HepG2 (cell line): ENCODE results near the gene ZNF365. TPM values are rescaled to one million over a fixed set of nuclear protein-coding genes. Genes with fewer than 3 reads are reported as not detected.

Source experiments
- ATAC-seq: fragments of 200-7000 bp; cut with Tn5 transposase; 3 replicates; pipeline ENCODE4 v1.9.1; 2020; ENCODE audit warnings: mild to moderate bottlenecking, moderate library complexity
- BruUV-seq: library from RNA; stranded (reverse); fragments of 400-500 nt; replicated peaks from 2 replicates; lab custom pipeline; 2021; lab: Mats Ljungman, UMichigan
- CTCF ChIA-PET: fragments of 300-600 bp; formaldehyde crosslinking; extraction: SDS; loops from one replicate; lab custom pipeline; 2021; ENCODE audit warnings: low total read pairs, inconsistent platforms, low intra/inter-chr PET ratio; lab: Yijun Ruan, JAX
- POLR2A ChIA-PET: fragments of 350-600 bp; sonication (Branson Sonifier 250); formaldehyde crosslinking; loops from one replicate; lab custom pipeline; 2020; ENCODE audit warnings: antibody characterized with exemption, inconsistent platforms; lab: Yijun Ruan, JAX
- DNase-seq: peaks from one replicate; pipeline ENCODE4 v3.0.0-alpha.2; 2015; ENCODE audit warnings: low spot score
- FAIRE-seq: peaks from 3 replicates; lab custom pipeline; 2011; peaks lifted over from hg19 to GRCh38; lab: Jason Lieb, UNC
- H2AFZ ChIP-seq: one replicate; pipeline ENCODE4 v1.6.1; 2011; ENCODE audit warnings: low read length, inconsistent platforms
- H3K27ac ChIP-seq: fragments of 300-600 bp; 3 replicates; pipeline ENCODE4 v1.8.0; 2011; ENCODE audit warnings: mixed run types, mild to moderate bottlenecking, mixed read lengths, low read length, inconsistent platforms; ENCODE audit not compliant: insufficient read depth; ENCODE audit errors: extremely low read length
- H3K27me3 ChIP-seq, 2 experiments: fragments of 200-600 bp in 1 of 2; 2 replicates in 1 of 2; 3 replicates in 1 of 2; pipeline versions ENCODE4 v1.6.0 to v1.8.0; 2011; ENCODE audit warnings: low read length in 2 of 2, mild to moderate bottlenecking in 2 of 2, moderate library complexity in 2 of 2, inconsistent platforms in 1 of 2; ENCODE audit not compliant: insufficient read depth in 2 of 2, control insufficient read depth in 1 of 2
- H3K36me3 ChIP-seq, 2 experiments: fragments of 200-600 bp in 1 of 2; replicated peaks in 1 of 2; 2 replicates in 1 of 2; 3 replicates in 1 of 2; pipeline versions ENCODE4 v1.5.1 to v1.8.0; 2011; ENCODE audit warnings: low read length in 2 of 2, inconsistent platforms in 1 of 2; ENCODE audit not compliant: insufficient read depth in 2 of 2, control insufficient read depth in 1 of 2
- H3K4me1 ChIP-seq: 2 replicates; pipeline ENCODE4 v1.5.1; 2012; ENCODE audit warnings: low read length, inconsistent platforms; ENCODE audit not compliant: insufficient read depth
- H3K4me2 ChIP-seq: 2 replicates; pipeline ENCODE4 v1.6.0; 2011; ENCODE audit warnings: low read depth, low read length, inconsistent platforms
- H3K4me3 ChIP-seq, 3 experiments: fragments of 200-600 bp in 1 of 3; sonication (generic), shearing (Covaris generic) in 1 of 3; replicated peaks in 1 of 3; 2 replicates each; pipeline ENCODE4 v1.5.1; 2011 to 2016; ENCODE audit warnings: low read length in 3 of 3, inconsistent platforms in 2 of 3, low read depth in 2 of 3, mild to moderate bottlenecking in 2 of 3, control low read depth in 1 of 3, mixed read lengths in 1 of 3; ENCODE audit not compliant: insufficient read depth in 1 of 3
- H3K79me2 ChIP-seq: one replicate; pipeline ENCODE4 v1.6.1; 2011; ENCODE audit warnings: low read length, inconsistent platforms; ENCODE audit not compliant: insufficient read depth
- H3K9ac ChIP-seq: 2 replicates; pipeline ENCODE4 v1.6.0; 2011; ENCODE audit warnings: mild to moderate bottlenecking, low read depth, low read length, inconsistent platforms; ENCODE audit not compliant: insufficient read depth
- H3K9me3 ChIP-seq: 2 replicates; pipeline ENCODE4 v1.5.1; 2012; ENCODE audit warnings: mild to moderate bottlenecking, low read length
- H4K20me1 ChIP-seq: 2 replicates; pipeline ENCODE4 v1.6.0; 2011; ENCODE audit warnings: inconsistent platforms, mild to moderate bottlenecking, low read length, moderate library complexity; ENCODE audit not compliant: insufficient read depth
- ARNT ChIP-seq: fragments of 450-650 bp; IDR thresholded peaks from 2 replicates; pipeline ENCODE4 v1.6.1; 2017
- GPN1 ChIP-seq: sonication (generic); formaldehyde crosslinking; IDR thresholded peaks from 2 replicates; pipeline ENCODE4 v1.5.1; 2020; ENCODE audit warnings: missing genetic modification reagents, borderline replicate concordance
- HDAC6 ChIP-seq: fragments of 200-600 bp; sonication (generic); IDR thresholded peaks from 2 replicates; pipeline ENCODE4 v1.7.0; 2017; ENCODE audit warnings: mild to moderate bottlenecking, antibody characterized with exemption, low read length, low read depth
- HNRNPL ChIP-seq: fragments of 200-400 bp; formaldehyde crosslinking; IDR thresholded peaks from 2 replicates; pipeline ENCODE4 v1.6.1; 2017; ENCODE audit warnings: mild to moderate bottlenecking, low read depth, low read length
- SETDB1 ChIP-seq: sonication (generic); formaldehyde crosslinking; IDR thresholded peaks from 2 replicates; pipeline ENCODE4 v1.5.1; 2020; ENCODE audit warnings: missing genetic modification reagents, mild to moderate bottlenecking, borderline replicate concordance
- ZNF598 ChIP-seq: sonication (generic); formaldehyde crosslinking; IDR thresholded peaks from 2 replicates; pipeline ENCODE4 v1.5.1; 2020; ENCODE audit warnings: mild to moderate bottlenecking, missing genetic modification reagents, borderline replicate concordance
- ZNF670 ChIP-seq: sonication (generic); formaldehyde crosslinking; IDR thresholded peaks from 2 replicates; pipeline ENCODE4 v1.8.0; 2022; ENCODE audit warnings: mild to moderate bottlenecking, missing genetic modification reagents, borderline replicate concordance
- ZNF75D ChIP-seq: sonication (generic); formaldehyde crosslinking; IDR thresholded peaks from 2 replicates; pipeline ENCODE4 v1.8.1; 2023; ENCODE audit warnings: missing genetic modification reagents, mild to moderate bottlenecking, borderline replicate concordance
- ZNF788 ChIP-seq: sonication (generic); formaldehyde crosslinking; IDR thresholded peaks from 2 replicates; pipeline ENCODE4 v1.5.0; 2020; ENCODE audit warnings: mild to moderate bottlenecking, missing genetic modification reagents, borderline replicate concordance
- WGBS: methylation state at CpG from one replicate; pipeline ENCODE4 v1.1.6; 2017; ENCODE audit warnings: low lambda C conversion rate; 5-methylcytosine and 5-hydroxymethylcytosine counted together
- in situ Hi-C: cut with HindIII; loops from 2 replicates; pipeline ENCODE4 v1.10.0; 2017; ENCODE audit warnings: low pct_unique_long_range_greater_than_20kb; ENCODE audit not compliant: extremely low pct_ligation_motif_present
- intact Hi-C: fragments of 100-400 bp; cut with micrococcal nuclease; formaldehyde crosslinking; loops from one replicate; pipeline ENCODE4 v1.10.0; 2022; ENCODE audit not compliant: unreplicated experiment
- polyA plus RNA-seq, 8 experiments: library from polyadenylated mRNA; depleted of rRNA in 3 of 8; stranded (reverse) in 7 of 8; unstranded in 1 of 8; fragments of >200 nt; fragmentation: Illumina TruSeq in 4 of 8; extraction: Trizol in 4 of 8; gene quantifications; 2 replicates each; pipeline versions ENCODE4 v1.2.1 to v1.2.3, GENCODE V29; 2011 to 2016; ENCODE audit warnings: low read depth in 4 of 8, missing spikeins in 1 of 8, mixed read lengths in 1 of 8; ENCODE audit not compliant: insufficient read depth in 1 of 8
- total RNA-seq, 5 experiments: library from RNA; depleted of rRNA; stranded (reverse); fragments of >200 nt; fragmentation: Illumina TruSeq; extraction: Trizol; gene quantifications; 2 replicates each; pipeline ENCODE4 v1.2.3, GENCODE V29; 2016; ENCODE audit warnings: low read depth in 1 of 5

ZNF365 gene
- total and polyA plus RNA-seq, 2 of the 13 experiments (the other 11 are each of a cell fraction or from before 2014, with no cell fraction given), result not detected

- H3K4me3 ChIP-seq, result no peak overlapping the region
- H3K79me2 ChIP-seq, result no peaks in the 10 kb centered on the region
- ChIA-PET POLR2A (no interaction called here), CTCF (no interaction called here)
- no peaks in the 10 kb centered on the region for H4K20me1 ChIP-seq
- no peak for TF ChIP-seq HDAC6
- no peak for TF ChIP-seq GPN1 (CRISPR knock-in tag)
- TF ChIP-seq ZNF670 (CRISPR knock-in tag), result no peak
- TF ChIP-seq ARNT, result no peak
- TF ChIP-seq ZNF598 (CRISPR knock-in tag), result no peak
- no peak for TF ChIP-seq HNRNPL
- no peak for TF ChIP-seq ZNF788 (CRISPR knock-in tag)
- TF ChIP-seq SETDB1 (CRISPR knock-in tag), result no peak
- no peak for TF ChIP-seq ZNF75D (CRISPR knock-in tag)
- H2AFZ ChIP-seq, result no peak overlapping the region
- H3K9me3 ChIP-seq, result no peaks in the 10 kb centered on the region
- intact Hi-C loops, result no loop called here
- no peak overlapping the region for H3K27ac ChIP-seq
- in situ Hi-C loops, result no loop called here
- no peak overlapping the region for H3K4me2 ChIP-seq
- peaks cover 0 to 12% of the 10 kb centered on the region in 2 experiments; a peak in 4 of 5 replicates for H3K27me3 ChIP-seq
- DNase-seq (no peak), FAIRE-seq (no peak), ATAC-seq (no peak)
- 8% methylated on average over 2 of the region's 2 CpGs for WGBS
- no TSS peak for BruUV-seq
- no peaks in the 10 kb centered on the region for H3K36me3 ChIP-seq
- H3K4me1 ChIP-seq, result no peaks in the 10 kb centered on the region
- H3K9ac ChIP-seq, result no peak overlapping the region
Observed at GRCh38 chr10:62390497-62391176, 16.5 kb downstream of the ZNF365 start.
